Measurements from ENCODE around the gene KIRREL1. TPM values are rescaled to one million over a fixed set of nuclear protein-coding genes. Genes with fewer than 3 reads are reported as not detected.

KIRREL1 gene
- total RNA-seq, 1 donor from 2014 or later = 14.9 TPM

DNA sequence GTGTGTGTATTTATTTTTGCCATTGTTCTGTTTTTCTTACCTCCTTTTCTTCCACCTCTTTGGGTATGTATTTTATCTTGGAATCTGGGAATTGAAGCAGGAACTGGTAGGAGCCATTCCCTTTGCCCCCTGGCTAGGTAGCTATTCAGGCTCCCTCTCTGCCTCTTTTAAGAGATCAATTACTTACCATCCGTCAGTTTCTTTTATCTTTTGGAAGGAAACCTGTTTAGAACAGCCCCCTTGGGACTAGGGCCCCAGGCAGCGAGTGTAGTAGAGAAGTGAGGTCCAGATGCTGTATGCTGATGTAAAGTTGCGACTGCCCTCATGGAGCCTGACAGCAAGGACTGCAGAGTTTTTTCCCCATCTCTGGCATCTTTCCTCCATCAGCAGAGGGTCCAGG is 41.6 kb downstream of the KIRREL1 start:
- DNase-seq (ENCODE audit: low read depth in 2 of 2) = no peak

DNA sequence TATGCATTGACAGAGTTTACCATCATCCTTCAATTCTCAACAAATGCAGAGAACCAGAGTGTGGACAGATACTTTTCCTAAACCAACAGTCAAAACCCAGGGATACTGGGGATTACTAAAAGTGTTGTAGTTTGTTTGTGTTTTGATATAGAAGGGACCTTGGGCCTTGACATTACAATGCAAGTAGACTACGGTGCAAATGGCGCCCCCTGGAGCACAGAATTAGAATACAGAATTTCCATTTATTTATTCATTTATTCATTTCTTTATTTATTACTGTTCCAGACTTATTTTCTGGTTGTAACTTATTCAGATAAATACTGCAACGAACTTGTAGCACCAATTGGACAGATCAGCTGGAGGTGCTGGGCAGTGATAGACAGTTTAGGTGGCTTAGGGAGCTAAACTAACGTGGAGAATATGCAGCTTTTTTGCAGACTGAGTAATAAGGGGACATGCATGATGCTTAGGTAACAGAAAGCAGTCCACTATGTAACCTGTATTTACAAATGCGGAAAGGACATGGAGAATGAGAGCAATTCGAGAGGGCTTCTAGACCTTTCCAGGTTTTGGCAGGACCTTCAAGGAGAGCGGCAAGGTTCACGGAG is 42.6 kb downstream of the KIRREL1 start:
- peak; percentile 75 to 79 for DNase-seq (ENCODE audit: low read depth in 2 of 2)

- DNase-seq (ENCODE audit: low read depth in 2 of 2) = no peak
Observed at GRCh38 chr1:158037008-158037865, 43.8 kb downstream of the KIRREL1 start.

- DNase-seq (ENCODE audit: low read depth in 2 of 2) = peak; percentile 33 to 68
Observed at GRCh38 chr1:158037866-158038359, 44.5 kb downstream of the KIRREL1 start.

- no peak for DNase-seq (ENCODE audit: low read depth in 2 of 2)
Observed at GRCh38 chr1:158038793-158039192, 45.3 kb downstream of the KIRREL1 start.

DNA sequence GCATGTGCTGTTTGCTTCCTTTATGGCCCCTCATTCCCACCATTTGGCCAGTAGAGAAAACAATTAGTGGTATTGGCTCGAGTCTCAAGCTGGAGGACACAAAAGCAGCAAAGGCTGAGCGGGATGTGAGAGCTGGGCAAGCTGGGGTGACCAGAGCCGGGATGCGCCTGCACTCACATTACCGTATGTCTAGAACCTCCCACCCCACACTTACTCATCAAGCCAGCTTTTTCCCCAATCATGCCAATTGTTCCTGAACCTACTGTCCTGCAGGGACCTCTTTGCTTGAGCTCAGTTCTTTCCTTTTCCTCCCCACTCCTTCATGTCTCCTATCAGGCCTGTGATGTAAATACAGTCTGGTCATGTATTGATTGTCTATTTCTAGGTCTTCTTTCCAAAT is 45.9 kb downstream of the KIRREL1 start:
- DNase-seq (ENCODE audit: low read depth in 2 of 2) = peak in 1 of 2 donors; percentile 38

GRCh38 chr1:158040323-158040722 is 46.9 kb downstream of the KIRREL1 start:
- DNase-seq (ENCODE audit: low read depth in 2 of 2) = no peak

GRCh38 chr1:158043232-158043631 is 49.8 kb downstream of the KIRREL1 start:
- DNase-seq (ENCODE audit: low read depth in 2 of 2) = no peak

DNA sequence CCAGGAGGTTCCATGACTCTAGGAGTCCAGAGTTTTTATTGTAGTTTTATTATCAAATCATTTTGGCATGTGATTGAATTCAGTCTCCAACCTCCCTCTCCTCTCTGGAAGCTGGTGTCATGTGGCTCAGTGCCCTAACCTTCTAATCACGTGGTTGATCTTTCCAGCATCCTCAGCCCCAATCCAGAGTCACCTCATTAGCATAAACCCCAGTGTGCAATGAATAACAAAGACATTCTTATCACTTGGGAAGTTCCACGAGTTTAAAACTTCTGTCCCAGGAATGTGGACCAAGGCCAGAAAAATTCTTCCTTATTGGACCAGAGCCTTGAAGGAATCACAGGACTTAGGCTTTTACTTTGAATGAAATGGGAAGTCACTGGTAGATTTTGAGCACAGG is 52.2 kb downstream of the KIRREL1 start:
- peak in 1 of 2 donors; percentile 56 for DNase-seq (ENCODE audit: low read depth in 2 of 2)

DNA sequence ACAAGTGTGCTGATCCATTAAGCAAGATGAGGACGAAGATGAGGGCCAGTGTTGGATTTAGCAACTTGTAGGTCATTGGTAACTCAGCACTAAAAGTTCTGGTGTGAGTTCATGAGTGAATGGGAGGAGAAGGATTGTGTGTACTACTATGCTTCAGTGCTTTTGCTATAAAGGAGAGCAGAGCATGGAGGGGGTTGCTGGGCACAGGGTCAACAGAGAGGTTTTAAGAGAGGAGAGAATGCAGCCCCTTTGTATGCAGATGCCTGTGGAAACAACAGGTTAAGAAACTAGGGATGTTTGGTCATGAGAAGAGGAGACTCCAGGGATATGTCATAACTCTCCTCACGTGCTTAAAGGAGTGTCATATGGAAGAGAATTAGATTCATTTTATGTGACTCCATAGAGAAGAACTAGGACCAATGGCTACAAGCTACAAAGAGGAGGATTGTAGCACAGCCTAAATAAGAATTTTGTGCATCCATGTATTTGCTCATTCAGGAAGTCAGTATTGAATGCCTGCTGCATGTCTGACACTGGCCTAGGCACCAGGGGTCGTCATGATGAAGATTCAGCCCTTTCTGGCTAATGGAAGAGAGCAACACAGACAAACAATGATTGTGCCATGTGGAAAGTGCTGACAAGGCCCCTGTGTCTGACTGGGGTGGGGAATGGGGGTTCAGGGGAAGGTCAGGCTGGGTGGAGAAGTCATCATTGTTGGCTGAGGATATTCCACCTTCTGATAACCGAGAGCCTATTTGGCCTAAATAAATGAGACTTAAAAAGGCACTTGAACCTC is 53.5 kb downstream of the KIRREL1 start:
- no peak for DNase-seq (ENCODE audit: low read depth in 2 of 2)

- no peak for DNase-seq (ENCODE audit: low read depth in 2 of 2)
Observed at GRCh38 chr1:158048371-158049067, 55.1 kb downstream of the KIRREL1 start.

GRCh38 chr1:158049853-158050252 is 56.4 kb downstream of the KIRREL1 start:
- DNase-seq (ENCODE audit: low read depth in 2 of 2) = no peak

DNA sequence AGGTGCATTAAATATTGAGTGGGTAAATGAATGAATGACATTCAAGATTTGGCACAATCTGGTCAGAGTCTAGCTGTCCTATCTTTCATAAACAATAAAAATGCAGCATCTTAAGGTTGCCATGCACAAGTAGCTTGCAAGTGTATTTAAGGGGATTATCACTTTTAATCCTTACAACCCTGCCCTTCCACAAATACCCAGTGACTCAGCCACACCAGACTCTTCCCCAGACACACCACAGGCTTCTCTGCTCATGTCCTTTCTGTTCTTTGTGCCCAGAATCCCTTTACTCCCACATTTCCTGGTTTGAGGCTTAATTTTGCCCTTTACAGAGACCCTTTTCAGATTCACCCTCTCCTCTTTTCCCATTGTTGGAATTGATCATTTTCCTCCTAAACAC is 59.8 kb downstream of the KIRREL1 start:
- peak in 1 of 2 donors; percentile 24 for DNase-seq (ENCODE audit: low read depth in 2 of 2)

DNA sequence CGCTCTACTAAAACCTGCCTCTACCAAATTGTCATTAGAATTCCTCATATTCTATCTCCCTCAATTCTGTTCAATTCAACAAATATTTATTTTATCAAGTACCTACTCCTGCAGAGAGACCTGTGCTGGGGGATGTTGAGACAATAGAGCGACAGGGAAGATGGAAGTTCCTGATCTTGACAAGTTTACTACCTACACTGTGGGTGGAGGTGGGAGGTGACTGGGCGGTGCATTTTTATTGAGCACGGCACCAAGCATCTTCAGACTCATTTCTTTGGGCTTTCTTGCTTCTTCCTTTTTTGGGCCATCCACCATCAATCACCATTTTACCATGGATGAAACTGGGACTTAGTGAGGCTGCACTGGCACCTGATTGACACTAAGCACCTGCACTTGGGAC is 61.3 kb downstream of the KIRREL1 start:
- no peak for DNase-seq (ENCODE audit: low read depth in 2 of 2)

DNA sequence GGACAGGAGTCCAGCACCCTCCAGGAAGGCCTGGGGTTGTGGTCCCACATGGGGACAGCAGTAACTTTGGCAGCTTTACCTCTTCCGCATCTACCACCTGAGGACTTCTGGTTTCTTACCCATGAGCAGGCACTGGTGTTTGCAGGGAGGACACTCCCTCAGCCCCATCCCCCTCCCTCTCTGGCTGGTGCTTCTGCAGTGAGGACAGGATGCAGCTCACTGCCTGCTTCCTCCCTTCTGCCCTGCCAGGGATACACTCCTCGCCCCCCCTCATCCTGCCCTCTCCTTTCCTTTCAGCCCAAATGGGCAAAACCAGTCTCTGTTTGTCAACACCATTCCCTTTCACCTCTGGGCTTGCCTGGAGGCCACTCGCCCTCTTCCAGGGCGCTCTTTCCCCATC is 62.4 kb downstream of the KIRREL1 start:
- DNase-seq (ENCODE audit: low read depth in 2 of 2) = peak; percentile 72 to 86

DNA sequence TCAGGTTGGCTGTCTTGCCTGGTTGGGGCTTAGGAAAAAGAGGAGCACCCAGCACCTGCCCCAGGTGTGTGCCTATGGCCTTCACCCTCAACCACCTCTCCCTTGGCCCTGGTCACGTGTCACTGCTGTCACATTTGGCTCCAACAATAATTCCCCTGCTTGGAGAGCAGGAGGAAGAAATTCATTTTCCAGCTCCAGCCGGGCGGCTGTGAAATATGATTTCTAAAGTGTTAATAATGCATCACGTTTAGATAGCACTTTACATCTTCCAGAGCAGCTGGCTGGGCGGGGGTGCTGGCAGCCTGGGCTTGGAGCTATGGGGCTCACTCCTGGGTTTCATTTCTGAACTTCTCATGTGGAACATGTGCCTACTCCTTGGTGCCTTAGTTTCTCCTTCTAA is 63.1 kb downstream of the KIRREL1 start:
- no peak for DNase-seq (ENCODE audit: low read depth in 2 of 2)

DNA sequence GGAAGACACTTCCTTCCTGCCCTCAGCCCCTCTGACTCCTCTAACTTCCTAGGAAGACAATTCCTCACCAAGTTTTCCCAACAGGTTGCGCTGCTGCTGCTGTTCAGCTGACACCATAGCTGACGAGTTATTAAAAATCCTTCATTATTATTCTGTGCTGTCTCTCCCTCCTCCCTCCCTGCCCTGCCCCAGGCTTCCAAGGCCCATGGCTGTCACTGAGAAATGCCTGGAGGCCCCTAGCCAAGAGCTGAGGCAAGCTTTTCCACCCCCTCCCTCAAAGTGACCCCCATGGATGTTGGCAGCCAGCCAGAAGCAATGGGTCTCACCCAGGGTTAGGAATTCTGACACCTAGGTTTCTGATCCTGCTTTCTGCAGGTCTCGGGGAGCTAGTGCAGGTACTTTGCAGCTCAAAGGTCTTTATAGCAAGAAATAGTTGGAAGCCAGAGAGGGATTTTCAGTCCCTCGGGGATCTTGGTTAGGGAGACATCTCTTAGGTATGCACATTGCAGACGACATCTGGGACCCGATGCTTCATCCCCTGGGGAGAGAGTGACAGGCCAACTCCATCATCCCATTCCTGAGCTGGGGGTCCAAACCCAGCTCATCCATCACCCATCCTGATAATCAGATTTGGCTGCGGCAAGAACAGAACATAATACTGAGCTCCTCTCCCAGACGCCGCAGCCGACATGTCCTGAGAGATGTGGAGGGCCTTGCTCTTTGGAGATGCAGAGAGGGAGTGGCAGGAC is 65.0 kb downstream of the KIRREL1 start:
- no peak for DNase-seq (ENCODE audit: low read depth in 2 of 2)

- DNase-seq (ENCODE audit: low read depth in 2 of 2) = no peak
Observed at GRCh38 chr1:158059984-158060383, 66.5 kb downstream of the KIRREL1 start.

GRCh38 chr1:158062174-158062573 is 68.7 kb downstream of the KIRREL1 start:
- no peak for DNase-seq (ENCODE audit: low read depth in 2 of 2)

- peak in 1 of 2 donors; percentile 51 for DNase-seq (ENCODE audit: low read depth in 2 of 2)
Observed at GRCh38 chr1:158067662-158068061, 74.2 kb downstream of the KIRREL1 start.

GRCh38 chr1:158068918-158069317 is 75.5 kb downstream of the KIRREL1 start:
- peak; percentile 28 to 40 for DNase-seq (ENCODE audit: low read depth in 2 of 2)
